Breast epithelium (tissue), 3 donors: Measurements from ENCODE around the gene GLI3.

Source experiments
- CTCF ChIP-seq, 3 donors: fragments of 450-650 bp; IDR thresholded peaks; one replicate each; pipeline ENCODE4 v1.5.1; 2016 to 2017; ENCODE audit warnings: antibody characterized with exemption in 3 of 3, mild to moderate bottlenecking in 3 of 3, moderate library complexity in 3 of 3
- POLR2AphosphoS5 ChIP-seq, 3 donors: sonication (generic); formaldehyde crosslinking; IDR thresholded peaks; one replicate each; pipeline ENCODE4 v1.6.1; 2017; ENCODE audit warnings: antibody characterized with exemption in 3 of 3

- TF ChIP-seq CTCF (IDR thresholded peaks at IDR 0.05) (no peak), POLR2AphosphoS5 (IDR thresholded peaks at IDR 0.05) (no peak)
Measured at GRCh38 chr7:42217053-42217452, 20.0 kb downstream of the GLI3 start.
